PFSK-1 (cell line): Measurements from ENCODE around the gene CKMT2.

ENCODE experiments used
- FOXP2 ChIP-seq: optimal IDR thresholded peaks from 2 replicates; pipeline ENCODE3; 2011; ENCODE audit warnings: borderline replicate concordance, control low read depth, inconsistent platforms; ENCODE audit not compliant: insufficient read depth; ENCODE audit errors: extremely low read length, extremely low read depth
- POLR2AphosphoS5 ChIP-seq: IDR thresholded peaks from 2 replicates; pipeline ENCODE4 v1.6.1; 2012; ENCODE audit warnings: low read depth, mild to moderate bottlenecking, control low read depth, low read length, moderate library complexity
- SIN3A ChIP-seq: IDR thresholded peaks from 2 replicates; pipeline ENCODE4 v1.6.1; 2012; ENCODE audit warnings: mild to moderate bottlenecking, low read length, moderate library complexity, borderline replicate concordance; ENCODE audit not compliant: insufficient read depth
- TAF1 ChIP-seq: IDR thresholded peaks from 2 replicates; pipeline ENCODE4 v1.6.1; 2012; ENCODE audit warnings: low read length, control low read depth, borderline replicate concordance; ENCODE audit not compliant: insufficient read depth
- TF ChIP-seq, protein P1 (sequence below), 2 experiments: IDR thresholded peaks; 2 replicates each; pipeline versions ENCODE4 v1.6.1 to v1.8.0; 2011 to 2012; ENCODE audit warnings: low read depth in 2 of 2, low read length in 2 of 2, control low read depth in 1 of 2, inconsistent platforms in 1 of 2, mild to moderate bottlenecking in 1 of 2, moderate library complexity in 1 of 2; ENCODE audit not compliant: insufficient read depth in 1 of 2

DNA sequence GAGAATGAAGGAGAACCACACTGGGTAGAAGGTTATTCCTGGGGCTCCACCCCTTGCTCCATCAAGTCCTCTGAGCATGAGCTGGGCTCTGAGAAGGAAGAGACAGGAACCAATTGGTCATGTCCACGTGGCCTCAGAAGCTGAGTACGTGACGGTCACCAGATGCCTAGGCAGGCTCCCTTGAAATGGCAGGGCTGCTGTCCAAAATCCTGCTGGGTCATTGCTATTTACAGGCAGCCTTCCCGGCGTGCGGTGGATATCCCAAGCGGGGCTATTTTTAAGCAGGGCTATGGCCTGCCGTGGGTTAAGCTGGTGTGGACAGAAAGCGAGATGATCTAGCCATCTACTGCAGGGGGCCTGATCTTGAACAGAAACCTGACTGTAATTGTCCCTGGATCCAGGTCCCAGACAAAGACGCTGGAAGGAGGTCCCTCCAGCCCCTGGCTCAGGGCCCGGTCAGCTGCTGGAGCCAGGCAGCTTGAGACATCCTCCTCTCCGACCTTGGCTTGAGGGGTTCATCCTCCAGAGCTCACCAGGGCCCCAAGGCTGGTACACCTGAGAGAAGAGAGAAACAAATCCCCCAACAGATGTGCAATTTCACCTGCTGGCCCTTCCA is 550 bp upstream of the CKMT2 start:
- TF ChIP-seq TAF1, result no peak
- no peak for TF ChIP-seq SIN3A
- TF ChIP-seq, protein P1, sequence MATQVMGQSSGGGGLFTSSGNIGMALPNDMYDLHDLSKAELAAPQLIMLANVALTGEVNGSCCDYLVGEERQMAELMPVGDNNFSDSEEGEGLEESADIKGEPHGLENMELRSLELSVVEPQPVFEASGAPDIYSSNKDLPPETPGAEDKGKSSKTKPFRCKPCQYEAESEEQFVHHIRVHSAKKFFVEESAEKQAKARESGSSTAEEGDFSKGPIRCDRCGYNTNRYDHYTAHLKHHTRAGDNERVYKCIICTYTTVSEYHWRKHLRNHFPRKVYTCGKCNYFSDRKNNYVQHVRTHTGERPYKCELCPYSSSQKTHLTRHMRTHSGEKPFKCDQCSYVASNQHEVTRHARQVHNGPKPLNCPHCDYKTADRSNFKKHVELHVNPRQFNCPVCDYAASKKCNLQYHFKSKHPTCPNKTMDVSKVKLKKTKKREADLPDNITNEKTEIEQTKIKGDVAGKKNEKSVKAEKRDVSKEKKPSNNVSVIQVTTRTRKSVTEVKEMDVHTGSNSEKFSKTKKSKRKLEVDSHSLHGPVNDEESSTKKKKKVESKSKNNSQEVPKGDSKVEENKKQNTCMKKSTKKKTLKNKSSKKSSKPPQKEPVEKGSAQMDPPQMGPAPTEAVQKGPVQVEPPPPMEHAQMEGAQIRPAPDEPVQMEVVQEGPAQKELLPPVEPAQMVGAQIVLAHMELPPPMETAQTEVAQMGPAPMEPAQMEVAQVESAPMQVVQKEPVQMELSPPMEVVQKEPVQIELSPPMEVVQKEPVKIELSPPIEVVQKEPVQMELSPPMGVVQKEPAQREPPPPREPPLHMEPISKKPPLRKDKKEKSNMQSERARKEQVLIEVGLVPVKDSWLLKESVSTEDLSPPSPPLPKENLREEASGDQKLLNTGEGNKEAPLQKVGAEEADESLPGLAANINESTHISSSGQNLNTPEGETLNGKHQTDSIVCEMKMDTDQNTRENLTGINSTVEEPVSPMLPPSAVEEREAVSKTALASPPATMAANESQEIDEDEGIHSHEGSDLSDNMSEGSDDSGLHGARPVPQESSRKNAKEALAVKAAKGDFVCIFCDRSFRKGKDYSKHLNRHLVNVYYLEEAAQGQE (IDR thresholded peaks at IDR 0.05; ENCODE audit: insufficient read depth in 1 of 2, low read depth in 2 of 2, low read length in 2 of 2), result no peak
- TF ChIP-seq FOXP2, result no peak
- no peak for TF ChIP-seq POLR2AphosphoS5
